ENCODE measurements around the gene ZMYND8.
"Not testable (repeated sequence)": the region's sequence is repeated elsewhere in the genome, so short reads cannot be mapped to it uniquely, and the experiment has no call there.

The ZMYND8 gene

DNA sequence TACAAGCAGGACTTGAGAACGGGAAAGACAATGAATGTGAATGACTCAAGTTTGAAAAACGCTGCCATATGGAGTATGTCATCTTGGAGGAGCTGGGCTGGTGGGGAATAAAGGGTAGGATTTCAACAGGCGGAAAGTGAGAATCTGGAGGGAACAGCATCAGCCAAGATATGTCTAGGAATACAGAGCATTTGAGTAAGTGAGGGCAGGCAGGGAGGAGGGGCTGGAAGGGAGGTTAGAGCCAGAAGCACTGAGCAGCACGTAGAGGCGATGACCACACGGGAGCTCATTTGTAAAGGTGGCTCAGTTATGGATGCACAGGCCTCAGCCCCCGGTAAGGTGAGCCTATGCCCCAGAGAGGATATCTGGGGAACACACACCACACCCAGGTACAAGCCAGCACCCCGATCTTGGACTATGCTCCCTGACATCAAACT, 115.1 kb downstream of the ZMYND8 start:
- DNase-seq: no peak

DNA sequence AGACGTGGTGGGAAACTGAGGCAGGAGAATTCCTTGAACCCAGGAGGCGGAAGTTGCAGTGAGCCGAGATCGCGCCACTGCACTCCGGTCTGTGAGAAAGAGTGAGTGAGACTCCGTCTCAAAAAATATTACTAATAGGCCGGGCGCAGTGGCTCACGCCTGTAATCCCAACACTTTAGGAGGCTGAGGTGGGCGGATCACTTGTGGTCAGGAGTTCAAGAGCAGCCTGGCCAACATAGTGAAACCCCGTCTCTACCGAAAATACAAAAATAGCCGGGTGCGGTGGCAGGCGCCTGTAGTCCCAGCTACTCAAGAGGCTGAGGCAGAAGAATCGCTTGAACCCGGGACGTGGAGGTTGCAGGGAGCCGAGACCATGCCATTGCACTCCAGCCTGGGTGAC, 116.4 kb downstream of the ZMYND8 start:
- not testable (repeated sequence) for DNase-seq

DNA sequence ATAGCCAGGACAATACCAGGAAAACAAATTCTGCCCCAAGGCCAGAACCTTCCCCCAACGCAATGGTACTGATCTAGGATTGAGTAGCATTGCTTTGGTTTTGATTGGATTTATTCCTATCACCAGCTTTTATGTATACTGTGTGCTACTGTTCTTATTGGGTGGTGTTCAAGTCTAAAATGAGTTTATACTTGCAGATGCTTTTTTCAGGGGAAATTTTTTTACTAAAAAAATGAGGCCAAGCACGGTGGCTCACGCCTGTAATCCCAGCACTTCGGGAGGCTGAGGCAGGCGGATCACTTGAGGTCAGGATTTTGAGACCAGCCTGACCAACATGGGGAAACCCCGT, 116.8 kb downstream of the ZMYND8 start:
- DNase-seq: no peak

DNA sequence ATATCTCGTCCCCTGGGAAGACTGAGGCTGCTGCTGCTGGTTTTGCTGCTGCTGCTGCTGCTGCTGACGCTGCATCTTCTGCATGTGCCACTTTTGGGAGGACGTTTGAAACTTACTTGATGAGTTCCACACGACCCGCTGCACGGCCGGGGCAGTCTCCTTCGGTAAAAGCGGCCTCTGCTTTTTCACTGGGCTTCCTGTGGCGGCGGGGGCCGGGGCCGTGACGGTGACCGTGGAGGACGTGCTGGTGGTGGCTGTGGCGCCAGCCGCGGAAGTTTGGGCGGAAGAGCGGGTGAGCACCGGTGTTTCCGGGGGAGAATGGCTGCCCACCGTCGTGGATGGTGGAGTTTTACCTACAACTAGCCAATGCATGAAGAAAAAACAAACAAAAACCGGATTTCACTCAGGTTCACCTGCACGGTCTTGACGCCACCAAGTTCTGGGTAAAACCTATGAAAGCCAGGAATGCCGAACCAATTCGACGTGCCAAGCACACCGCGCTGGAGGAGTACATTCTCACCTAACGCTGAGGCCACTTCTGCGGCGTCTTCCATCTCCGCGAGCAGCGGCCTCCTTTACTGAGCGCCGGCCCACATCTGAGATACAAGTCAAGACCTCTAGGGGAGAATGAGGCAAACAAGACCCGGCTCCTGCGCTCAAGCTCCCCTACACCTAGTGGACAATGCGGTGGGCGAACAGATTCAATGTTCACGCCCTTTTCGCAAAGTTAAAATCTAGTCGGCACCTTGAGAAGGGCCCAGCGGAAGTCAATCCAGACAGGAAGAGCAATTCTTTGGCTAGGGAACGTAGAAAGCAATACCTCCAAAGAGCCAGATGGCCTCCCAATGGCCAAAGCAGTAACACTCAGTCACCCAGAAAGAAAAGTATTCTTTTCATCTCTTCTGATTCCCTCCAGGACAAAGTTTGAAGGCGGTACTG, 117.5 kb downstream of the ZMYND8 start:
- no peak for DNase-seq

GRCh38 chr20:47237715-47238114, 118.8 kb downstream of the ZMYND8 start:
- no peak for DNase-seq

DNA sequence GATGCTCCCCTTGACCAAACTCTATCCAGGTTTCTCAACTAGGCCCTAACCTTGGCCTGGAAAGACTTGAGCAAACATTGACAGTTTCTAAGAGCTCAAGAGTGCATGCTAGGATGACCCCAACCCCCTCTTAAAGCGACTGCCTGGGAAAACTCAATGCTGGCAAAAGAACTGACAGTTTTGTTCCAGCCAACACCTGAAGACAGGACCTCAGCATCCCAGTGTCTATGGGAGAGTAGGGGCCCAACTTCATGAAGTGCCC, 119.9 kb downstream of the ZMYND8 start:
- no peak for DNase-seq

- no peak for DNase-seq
These were observed 120.5 kb downstream of the ZMYND8 start for GRCh38 chr20:47235853-47236638.

DNA sequence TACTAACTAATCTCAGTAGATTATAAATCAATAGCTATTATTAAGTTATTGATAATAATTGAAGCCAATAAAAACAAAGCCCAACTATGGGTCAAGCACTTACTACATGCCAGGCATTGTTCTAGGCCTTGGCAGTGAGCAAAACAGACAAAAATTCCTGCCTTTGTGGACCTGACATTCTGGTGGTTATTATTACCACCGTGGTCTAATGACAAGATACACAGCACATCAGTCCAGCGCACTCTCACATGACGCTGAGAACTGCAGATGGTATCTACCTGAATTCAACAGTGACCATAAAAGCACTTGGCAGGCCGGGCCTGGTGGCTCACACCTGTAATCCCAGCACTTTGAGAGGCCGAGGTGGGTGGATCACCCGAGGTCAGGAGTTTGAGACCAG, 121.4 kb downstream of the ZMYND8 start:
- no peak for DNase-seq

- DNase-seq: no peak
These were observed 122.9 kb downstream of the ZMYND8 start for GRCh38 chr20:47233333-47234188.

- DNase-seq: no peak
These were observed 124.0 kb downstream of the ZMYND8 start for GRCh38 chr20:47232518-47232917.

DNA sequence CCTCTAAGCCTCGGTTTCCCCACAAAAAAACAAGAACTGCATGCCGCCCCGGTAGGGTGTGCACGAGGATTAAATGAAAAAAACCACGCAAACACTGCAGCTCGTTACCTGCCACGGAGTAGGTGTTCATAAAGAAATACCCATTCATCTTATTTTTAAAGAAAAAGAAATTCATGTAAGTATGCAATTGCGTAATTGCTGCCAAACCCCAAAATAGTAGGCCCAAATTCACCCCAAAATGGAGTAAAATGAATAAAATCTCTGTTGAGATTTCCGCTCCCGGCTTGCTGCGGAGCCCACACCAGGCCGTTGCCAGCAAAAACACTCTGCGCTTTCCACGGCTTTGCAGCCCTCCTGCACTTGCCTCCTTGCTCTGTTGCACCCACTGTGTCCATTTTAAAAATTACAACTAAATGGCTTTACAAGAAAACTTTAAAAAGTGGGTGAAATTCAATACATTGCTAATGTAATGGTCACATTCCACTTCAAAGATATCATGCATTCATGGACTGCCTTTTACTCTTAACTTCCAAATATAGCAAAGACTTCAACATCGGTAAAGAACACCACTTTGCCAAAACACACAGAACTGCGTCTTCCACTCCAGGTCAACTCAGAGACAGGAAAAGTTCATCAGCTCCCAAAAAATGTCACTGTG, 125.0 kb downstream of the ZMYND8 start:
- DNase-seq: no peak

DNA sequence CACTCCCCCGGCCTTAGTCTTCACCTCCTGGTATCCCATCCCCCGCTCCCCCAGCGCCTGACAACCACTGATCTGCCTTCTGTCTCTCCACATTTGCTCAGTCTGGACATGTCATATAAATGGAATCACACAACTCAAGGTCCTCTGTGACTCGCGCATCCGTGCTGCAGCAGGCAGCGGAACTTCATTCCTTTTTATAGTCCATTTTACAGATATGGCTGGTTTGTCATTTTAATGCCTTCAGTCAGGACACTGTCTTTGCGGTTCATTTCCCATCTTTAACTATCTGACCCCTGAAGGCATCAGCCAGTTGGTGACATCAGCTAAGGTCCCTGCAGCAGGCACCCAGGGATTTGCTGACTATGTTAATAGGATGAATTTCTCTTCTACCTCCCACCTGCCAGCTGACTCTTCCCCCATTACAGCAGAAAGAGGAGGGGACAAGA, 125.7 kb downstream of the ZMYND8 start:
- DNase-seq: no peak

DNA sequence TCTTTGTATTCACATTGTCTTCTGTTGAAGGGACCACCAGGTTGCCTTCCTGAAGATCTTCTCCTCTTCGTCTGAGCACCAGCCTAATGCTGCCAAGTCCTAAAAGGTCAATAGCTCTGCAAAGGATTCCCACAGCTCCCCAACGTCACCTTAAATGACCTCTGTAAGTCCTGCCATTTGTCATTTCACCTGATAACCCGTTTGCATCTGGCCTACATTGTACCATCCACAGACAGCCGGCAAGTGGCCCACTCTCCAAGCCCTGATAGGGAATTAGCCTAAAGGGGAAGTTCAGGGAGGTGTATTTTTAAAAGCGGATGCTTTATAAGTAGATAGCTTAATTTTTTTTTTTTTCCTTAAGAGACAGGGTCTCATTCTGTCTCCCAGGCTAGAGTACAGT, 127.8 kb downstream of the ZMYND8 start:
- DNase-seq: no peak

- DNase-seq: no peak
These were observed 128.9 kb downstream of the ZMYND8 start for GRCh38 chr20:47227576-47227975.

DNA sequence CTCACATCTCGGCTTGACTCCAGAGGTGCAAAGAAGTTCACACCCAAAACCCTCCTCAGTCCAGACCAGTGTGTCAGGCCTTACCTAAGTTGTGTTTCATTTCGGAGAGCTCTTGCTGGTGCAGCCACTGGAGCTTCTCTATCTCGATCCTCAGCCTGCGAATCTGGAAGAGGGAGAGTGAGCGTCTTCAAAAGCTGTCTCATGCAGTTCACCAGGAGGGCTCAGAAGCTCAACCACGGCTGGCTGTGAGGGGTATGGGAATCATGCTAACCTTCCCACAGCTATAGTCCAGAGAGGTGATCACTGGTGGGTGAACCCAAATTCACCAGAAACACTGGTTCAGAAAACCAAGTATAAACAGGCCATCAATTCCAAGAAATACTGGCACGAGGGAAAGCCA, 129.4 kb downstream of the ZMYND8 start:
- no peak for DNase-seq

GRCh38 chr20:47225458-47225857, 131.0 kb downstream of the ZMYND8 start:
- DNase-seq: no peak

DNA sequence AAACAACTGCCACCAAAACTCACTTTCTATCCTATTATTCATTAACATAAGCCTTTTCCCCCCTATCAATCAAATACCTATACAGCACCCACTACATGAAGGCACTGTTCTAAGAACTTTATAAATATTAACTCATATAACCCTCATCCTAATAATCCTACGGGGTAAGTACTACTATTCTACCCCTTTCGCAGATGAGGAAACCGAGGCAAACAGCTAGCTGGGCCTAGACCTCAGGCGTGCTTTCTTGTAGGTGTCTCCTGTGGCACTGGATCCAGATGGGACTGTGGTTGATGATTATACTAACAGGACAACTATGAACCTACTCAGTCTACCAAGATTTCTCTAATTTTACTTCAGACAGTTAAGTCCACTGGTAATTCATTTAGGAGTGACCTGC, 131.6 kb downstream of the ZMYND8 start:
- DNase-seq: no peak

GRCh38 chr20:47224300-47224791, 132.2 kb downstream of the ZMYND8 start:
- DNase-seq: no peak

DNA sequence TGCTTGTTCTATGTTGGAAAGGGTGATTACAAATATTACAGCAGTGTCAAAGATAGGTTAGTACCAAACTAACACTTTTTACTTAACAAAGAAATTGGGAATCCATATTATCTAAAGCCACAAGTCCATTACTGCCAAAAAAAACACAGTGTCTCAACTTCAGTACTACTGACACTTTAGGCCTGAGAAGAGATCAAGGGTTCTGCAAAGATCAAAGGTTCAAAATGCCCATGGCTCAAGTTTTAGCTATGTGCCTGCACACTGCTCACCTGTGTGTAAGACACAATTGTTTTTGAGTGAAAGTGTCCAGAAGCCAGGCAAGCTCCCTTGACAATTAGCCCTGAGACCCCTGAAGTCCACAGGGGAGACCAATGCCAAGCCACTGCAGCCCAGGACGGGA, 132.6 kb downstream of the ZMYND8 start:
- DNase-seq: no peak

GRCh38 chr20:47222468-47223119, 133.9 kb downstream of the ZMYND8 start:
- DNase-seq: no peak

- no peak for DNase-seq
These were observed 135.4 kb downstream of the ZMYND8 start for GRCh38 chr20:47221036-47221625.

DNA sequence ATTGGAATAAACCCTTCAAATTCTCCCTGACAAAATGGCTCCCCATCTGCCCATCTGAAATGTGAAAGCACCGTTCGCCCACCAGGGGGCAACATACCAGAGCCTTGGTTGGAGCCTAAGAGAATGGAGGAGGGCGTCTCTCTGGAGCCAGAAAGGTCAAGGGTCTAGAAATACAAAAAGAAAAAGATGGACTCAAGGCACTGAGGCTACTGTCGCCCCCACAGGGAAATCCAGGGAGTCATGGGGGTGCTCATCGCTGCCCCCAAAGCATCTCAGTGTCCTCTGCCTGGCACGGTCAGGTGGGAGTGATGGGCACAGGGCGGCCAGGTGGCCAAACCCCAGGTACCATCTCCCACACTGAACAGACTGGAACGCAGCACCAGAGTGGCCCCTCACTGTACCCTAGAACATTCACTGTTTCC, 136.3 kb downstream of the ZMYND8 start:
- peak; percentile 58 for DNase-seq

All from activated CD4-positive, alpha-beta T cell treated with anti-CD3 and anti-CD28 coated beads, Interleukin-10, Interleukin-2, amounts not matched to agents 100 ng/mL and 50 ng/mL, durations not matched to agents 16 hours and 8 hours (primary cell).